ENCODE results near the gene MGST1. TPM values are rescaled to one million over a fixed set of nuclear protein-coding genes. Genes with fewer than 3 reads are reported as not detected.
"Not testable (repeated sequence)": the region's sequence is repeated elsewhere in the genome, so short reads cannot be mapped to it uniquely, and the experiment has no call there.

Gene MGST1
- total RNA-seq, 1 donor from 2014 or later: 26.9 TPM

DNA sequence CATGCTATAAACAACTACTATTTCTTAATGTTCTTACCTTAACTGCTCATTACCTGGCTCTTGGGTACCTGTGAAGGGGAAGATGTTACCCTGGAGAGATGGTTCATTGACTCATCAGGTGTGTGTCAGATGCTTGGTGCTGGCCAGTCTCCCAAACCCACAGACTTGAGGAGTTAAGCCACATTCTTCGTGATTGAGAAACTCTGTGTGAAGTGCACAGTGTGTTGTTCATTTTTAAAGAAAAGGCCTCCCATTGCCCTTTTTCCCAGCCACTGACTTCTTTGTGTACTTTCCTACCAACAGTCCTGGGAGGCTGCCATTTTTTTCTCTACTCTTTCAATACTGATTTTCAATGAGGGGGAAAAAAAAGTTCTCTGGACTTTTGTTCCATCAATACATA lies 3.2 kb downstream of the MGST1 start:
- DNase-seq (ENCODE audit: extremely low read depth, low read depth, low spot score): no peak

DNA sequence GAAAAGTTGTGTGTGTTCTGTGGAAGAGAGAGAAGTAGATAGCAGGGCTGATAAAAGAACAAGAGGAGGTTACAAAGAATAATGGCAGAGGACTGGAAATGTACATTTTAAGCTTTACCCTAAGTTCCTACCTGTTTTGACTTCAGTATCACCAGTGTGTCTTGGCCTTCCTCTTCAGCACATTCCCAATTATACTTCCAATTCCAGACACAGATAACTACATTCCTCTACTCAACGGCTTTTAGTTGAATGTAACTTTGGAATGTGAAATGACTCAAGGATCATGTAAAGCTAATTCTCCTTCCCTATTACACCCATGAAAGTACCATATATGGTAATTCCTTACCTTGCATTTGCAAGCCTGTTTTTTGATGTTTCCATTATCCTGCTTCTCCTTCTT lies 5.0 kb downstream of the MGST1 start:
- no peak for DNase-seq (ENCODE audit: extremely low read depth, low read depth, low spot score)

DNA sequence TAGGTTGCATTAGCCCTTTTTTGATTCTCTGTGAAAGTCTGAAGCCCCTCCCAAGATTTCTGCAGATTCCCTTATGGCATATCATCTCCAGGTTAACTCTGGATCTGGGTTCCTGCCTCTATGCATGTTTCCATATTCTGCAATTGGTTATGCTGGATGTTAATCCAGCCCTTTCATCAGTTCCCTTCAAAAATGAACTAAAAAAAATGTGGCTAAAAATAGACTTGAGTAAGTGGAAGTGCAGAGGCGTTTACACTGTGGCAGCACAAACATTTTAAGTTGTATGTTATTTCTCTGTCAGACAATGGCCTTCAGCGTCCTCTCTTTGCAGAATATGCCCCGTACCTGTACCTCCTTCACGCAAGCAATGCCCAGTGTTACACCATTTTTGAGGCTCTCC lies 11.4 kb downstream of the MGST1 start:
- no peak for DNase-seq (ENCODE audit: extremely low read depth, low read depth, low spot score)

DNA sequence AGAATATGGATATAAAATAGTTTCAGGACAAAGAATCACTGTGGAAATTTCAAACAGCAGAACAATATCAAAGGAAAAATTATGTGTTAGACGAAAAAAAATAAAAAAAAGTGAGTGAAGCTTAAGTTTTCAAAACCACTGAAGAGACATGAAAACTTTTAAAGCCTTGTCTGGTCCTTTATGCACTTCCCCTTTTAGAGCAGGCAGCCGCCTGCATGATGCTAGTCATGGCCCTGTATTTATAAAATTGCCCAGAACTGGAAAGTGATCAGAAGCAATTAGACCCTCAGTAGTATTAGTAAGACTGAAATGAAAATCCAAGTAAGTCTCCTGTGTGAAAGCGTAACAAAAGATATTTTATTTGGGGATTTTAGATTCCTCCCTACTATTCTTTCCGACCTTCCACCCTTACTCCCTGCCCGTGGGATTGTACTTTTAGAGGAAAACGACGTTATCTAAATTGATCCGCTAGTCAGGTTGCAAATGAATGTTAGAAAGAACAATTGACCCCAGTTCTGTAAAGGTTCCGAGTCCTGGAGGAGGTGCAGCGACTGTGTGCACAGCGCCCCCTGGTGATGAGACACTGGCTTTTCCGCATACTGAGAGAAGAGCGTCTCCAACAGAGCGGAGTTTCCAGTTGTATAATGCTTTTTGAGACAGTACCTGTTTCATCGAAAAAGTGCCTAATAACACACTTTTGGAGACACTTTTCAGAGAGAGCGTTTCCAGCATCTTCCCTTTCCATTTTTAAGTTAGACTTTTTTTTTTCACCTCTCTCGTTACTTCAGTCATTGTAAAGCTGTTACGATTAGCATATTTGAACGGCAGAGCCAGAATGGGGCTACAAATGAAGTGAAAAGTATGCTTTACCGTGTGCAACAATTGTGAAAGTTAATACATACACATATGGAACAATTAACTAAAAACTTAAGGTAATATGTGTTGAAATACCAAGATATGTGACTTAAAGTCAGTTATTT lies 12.4 kb downstream of the MGST1 start:
- DNase-seq (ENCODE audit: extremely low read depth, low read depth, low spot score): no peak

DNA sequence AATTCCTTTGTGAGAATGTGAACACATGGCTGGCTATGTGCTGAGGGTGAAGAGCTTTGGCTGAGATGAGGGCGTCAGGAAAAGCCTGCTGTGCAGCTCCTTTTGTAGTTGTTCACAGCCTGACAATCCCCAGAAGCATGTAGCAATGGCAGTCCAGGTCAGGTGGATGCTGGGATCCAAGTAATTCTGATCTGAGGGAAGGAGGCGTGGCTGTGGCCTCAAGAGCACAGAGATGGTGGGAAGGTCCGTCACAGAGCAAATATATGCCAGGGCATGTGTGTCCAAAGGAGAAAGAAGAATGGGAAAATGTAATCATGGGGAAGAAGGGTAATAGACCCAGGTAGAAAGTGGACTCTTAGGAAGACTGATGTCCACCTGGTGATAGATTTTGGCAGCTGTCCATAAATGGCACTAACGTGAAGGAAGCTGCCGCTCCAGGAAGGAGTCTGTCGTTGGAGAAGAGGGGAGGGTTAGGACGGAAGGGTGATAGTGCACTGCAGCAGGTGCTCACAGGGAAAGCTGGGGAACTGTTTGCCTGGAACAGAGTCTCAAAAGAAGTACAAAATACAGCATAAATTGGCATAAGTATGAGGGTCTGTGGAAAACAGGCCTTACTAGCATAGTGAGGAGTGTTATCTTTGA lies 13.8 kb downstream of the MGST1 start:
- DNase-seq (ENCODE audit: extremely low read depth, low read depth, low spot score): no peak

DNA sequence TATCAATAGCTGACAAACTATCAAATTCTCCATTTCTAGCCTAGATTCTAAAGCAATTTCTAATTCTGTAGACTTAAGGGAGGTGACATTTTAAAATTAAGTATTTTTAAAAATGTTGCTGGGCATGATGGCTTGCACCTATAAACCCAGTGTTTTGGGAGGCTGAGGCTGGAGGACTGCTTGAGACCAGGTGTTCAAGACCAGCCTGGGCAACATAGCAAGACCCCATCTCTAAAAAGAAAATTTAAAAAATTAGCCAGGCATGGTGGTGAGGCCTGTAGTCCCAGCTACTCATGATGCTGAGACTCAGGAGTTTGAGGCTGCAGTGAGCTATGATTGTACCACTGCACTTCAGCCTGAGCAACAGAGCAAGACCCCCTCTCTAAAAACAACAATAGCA lies 15.1 kb downstream of the MGST1 start:
- DNase-seq (ENCODE audit: extremely low read depth, low read depth, low spot score): no peak

DNA sequence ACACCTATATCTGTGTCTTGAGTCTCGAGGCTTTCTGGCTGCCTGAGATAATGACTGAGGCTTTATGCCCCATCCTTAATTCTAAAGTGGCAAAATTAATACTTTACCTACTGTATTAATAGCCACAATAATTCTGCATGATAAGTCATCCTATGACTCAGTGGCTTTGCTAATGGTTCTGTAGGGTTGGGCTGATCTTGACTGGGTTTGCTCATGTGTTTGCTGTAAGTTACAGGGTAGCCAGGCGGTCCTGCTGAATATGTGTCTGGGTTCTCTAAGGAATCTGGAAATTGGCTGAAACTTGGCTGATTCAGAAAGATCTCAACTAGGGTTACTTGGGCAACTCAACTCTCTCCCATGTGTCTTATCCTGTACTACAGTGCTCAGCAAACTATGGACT lies 21.7 kb downstream of the MGST1 start:
- no peak for DNase-seq (ENCODE audit: extremely low read depth, low read depth, low spot score)

DNA sequence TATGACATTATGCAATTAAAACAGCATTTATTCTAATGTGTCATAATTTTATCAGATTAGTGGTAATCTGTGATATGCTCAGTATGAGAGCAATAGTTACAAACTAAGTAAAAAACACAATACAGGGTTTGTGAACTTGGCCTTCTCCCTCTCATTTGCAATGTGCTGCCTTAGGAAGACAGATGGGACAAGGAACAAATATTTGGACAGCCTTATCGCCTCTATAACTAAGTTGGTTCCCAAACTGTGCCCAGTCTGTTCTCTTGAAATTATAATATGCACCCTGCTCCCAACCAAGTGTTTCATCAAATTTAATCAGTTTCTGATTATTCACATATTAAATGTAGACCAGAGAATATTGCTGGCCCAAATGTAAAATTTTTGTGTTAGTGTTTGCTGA lies 22.7 kb downstream of the MGST1 start:
- DNase-seq (ENCODE audit: extremely low read depth, low read depth, low spot score): no peak

DNA sequence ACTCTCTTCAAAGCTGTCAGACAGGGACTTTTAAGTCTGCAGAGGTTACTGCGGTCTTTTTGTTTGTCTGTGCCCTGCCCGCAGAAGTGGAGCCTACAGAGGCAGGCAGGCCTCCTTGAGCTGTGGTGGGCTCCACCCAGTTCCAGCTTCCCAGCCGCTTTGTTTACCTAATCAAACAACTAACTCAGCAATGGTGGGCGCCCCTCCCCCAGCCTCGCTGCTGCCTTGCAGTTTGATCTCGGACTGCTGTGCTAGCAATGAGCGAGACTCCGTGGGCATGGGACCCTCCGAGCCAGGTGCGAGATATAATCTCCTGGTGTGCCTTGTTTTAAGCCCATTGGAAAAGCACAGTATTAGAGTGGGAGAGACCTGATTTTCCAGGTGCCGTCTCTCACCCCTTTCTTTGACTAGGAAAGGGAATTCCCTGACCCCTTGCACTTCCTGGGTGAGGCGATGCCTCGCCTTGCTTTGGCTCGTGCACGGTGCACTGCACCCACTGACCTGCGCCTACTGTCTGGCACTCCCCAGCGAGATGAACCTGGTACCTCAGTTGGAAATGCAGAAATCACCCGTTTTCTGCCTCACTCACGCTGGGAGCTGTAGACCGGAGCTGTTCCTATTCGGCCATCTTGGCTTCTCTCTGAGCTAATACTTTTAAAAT lies 35.3 kb downstream of the MGST1 start:
- DNase-seq (ENCODE audit: extremely low read depth, low read depth, low spot score): not testable (repeated sequence)

DNA sequence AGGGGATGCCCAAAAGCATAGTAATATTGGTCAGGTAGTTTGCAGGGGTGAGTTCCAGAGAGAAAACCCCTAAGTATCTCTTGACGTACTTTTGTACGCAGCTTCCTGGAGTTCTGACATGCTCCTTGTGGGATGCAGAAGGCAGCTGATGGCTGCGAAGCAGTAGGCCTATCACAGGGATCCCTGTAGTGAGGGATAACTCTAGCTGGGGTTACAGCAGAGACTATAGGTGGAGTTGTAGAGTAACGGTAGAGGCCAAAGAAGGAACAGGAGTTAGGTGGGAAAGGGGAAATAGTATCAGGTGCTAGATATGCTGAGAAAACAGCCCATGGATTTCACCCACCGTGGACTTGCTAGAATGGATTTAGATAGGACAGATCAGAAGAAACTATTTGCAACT lies 37.3 kb downstream of the MGST1 start:
- no peak for DNase-seq (ENCODE audit: extremely low read depth, low read depth, low spot score)

DNA sequence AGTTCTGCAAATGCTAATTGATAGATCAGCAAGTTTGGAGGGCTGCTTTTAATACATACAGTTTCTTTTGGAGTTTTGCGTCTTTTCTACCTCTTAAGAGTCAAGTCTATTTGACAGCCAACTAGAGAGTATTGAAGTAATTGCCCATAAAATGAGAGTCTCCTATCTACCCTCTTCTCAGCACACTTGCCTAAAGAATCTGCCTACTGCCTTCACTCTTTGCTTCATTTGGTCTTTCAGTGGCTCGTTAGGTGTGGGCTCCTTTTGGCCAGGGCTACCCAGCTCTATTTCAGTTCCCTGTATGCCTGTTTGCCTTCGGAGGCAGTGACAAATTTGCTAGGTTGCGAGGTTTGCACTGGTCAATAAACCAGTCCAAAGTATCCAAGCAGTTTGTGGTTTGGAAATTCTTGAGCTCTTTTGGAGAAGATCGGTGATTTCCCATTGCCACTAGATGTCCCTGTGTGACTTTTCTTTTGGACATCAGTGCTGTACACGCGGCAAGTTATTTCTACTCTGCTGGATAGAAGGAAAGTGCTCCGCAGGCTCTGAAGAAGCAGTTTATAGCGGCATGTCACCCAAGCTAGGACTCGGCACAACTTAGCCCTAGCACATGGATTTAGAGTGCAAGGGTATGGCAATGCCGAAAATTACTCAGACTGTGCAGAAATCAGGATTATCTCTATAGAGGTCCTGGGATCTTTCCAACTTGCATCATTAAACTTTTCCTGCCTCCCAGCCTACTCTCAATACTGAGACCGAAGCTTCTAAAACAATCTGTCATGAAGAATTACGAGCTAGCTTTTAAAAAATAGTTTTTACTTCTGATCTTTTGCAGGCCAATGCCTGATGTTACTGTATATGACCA lies 38.6 kb downstream of the MGST1 start:
- DNase-seq (ENCODE audit: extremely low read depth, low read depth, low spot score): no peak

DNA sequence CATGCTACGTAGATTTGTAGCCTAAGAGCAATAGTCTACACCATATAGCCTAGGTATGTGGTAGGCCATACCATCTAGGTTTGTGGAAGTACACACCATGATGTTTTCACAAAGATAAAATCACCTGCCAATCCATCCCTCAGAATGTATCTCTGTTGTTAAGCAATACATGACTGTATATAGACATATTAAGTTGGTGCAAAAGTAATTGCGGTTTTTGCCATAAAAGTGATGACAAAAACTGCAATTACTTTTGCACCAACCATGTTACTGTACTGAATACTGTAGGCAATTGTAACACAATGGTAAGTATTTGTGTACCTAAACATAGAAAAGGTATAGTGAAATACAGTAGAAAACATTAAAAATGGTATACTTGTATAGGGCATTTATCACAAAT lies 40.5 kb downstream of the MGST1 start:
- DNase-seq (ENCODE audit: extremely low read depth, low read depth, low spot score): no peak

DNA sequence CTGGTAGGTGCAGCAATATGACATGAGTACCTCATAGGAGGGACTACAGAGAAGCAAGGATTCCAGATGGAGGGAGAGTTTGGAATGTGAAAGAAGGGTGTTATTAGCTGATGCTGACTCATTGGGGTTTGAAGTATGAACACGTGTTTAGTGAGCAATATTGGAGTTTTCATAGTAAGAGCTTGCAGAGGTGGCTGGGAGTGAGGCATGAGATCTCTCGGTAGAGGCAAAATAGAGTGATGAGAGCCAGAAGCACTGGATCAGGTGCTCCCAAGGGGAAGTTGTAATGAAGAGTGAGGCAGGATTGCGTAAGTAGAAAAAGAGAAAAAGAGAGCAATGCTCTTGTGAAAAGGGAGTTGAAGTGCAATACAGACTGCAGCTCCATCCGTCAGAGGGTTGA lies 42.1 kb downstream of the MGST1 start:
- DNase-seq (ENCODE audit: extremely low read depth, low read depth, low spot score): no peak

DNA sequence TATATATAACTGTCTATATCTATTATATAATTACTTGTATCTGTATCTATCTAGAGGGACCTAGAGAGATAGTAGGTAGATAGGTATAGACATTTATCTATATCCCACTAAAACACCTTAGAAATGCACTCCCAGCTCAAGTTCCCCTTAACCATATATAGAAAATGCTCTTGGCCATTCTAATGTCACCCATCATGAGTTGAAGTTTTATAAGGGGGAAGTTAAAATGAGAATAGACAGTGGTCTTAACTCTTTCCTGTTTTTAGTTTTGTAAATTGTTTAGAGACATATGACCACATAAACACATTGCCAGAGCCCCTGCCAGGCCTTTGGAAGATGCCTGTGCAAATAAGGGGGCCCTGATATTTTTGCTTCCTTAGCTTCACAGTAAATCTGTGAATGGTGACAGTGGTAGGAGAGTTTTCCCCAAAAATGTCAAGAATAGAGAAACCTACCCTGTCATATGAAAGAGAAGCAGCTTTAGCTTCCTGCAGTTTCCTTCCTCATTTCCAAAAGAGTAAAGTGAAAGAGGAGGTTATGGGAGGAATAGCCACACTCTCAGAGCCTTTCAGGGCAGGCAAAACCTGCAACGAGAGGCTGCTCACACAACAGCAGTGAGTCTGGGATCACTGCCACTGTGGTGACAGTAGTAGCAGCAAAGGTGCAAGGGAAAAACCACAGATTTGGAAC lies 45.5 kb downstream of the MGST1 start:
- DNase-seq (ENCODE audit: extremely low read depth, low read depth, low spot score): no peak

DNA sequence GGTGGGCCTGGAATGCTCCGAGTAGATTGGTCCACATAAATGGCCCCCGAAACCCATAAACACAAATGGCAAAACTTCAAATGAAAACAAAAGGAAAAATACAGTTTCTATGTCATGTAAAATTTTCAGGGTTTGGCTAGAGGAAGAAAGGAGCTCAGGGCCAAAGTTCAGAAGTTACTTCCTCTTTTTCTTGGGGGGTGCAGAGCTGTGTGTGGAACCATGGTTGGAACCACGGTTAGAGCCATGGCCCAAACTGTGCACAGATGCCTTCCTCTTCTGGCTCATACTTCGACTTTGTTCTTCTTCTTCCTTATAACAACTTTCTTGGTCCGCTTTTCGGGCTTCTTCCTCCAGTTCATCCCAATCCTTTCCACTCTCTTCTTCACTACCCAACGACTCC lies 51.7 kb downstream of the MGST1 start:
- no peak for DNase-seq (ENCODE audit: extremely low read depth, low read depth, low spot score)

DNA sequence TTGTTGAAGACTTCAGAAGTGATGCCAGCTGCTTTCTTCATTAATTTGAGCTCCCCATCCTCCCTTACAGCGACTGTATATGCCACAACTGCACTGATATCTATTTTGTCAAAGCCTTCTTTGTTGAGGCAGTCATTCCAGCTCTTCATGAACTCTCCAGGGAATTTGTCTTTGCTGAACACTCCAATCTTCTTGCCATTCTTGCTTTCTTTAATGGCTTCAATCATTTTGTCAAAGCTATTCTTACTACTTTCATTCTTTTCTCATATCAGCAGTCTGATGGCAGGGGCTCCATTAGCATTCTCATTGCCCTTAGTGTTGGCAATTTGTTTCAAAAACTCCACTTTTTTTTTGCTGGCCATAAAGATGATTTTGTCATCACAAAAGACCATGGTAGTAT lies 54.4 kb downstream of the MGST1 start:
- DNase-seq (ENCODE audit: extremely low read depth, low read depth, low spot score): not testable (repeated sequence)

DNA sequence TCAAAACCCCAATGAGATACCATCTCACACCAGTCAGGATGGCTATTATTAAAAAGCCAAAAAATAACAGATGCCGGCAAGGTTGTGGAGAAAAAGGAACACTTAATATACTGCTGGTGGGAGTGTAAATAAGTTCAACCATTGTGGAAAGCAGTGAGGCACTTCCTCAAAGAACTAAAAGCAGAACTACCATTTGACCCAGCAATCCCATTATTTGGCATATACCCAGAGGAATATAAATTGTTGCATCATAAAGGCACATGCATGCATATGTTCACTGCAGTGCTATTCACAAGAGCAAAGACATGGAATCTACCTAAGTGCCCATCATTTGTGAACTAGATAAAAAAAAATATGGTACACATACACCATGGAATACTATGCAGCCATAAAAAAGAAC lies 59.9 kb downstream of the MGST1 start:
- no peak for DNase-seq (ENCODE audit: extremely low read depth, low read depth, low spot score)
